ENCODE data around the gene RAVER1. TPM values are rescaled to one million over a fixed set of nuclear protein-coding genes. Genes with fewer than 3 reads are reported as not detected.
"Not testable (repeated sequence)": the region's sequence is repeated elsewhere in the genome, so short reads cannot be mapped to it uniquely, and the experiment has no call there.

Gene RAVER1
- total RNA-seq, 1 donor from 2014 or later = 9.9 TPM

DNA sequence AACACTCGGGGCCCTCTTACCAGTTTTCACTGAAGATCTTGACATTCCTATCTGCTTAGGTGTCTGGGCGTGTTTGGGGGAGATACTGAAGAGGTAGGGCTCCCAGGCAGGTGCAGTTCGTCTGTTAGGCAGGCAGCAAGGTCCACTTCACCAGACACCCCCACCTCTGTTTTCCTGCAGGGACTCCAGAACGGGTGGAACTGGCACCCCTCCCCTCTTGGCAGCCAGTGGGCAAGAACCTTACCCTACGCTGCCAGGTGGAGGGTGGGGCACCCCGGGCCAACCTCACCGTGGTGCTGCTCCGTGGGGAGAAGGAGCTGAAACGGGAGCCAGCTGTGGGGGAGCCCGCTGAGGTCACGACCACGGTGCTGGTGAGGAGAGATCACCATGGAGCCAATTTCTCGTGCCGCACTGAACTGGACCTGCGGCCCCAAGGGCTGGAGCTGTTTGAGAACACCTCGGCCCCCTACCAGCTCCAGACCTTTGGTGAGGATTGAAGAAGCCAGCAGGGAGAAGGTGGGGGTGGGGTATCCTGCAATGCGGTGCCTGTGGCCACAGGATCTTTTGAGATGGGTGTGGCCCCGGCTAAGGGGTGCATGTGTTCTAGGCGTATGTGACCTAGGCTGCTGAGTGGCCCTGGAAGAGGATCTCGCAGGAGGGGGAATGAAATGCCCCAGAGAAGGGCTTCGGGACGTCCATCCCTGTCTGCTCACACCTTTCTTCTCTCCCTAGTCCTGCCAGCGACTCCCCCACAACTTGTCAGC is 49.8 kb downstream of the RAVER1 start:
- no peak for ATAC-seq (ENCODE audit: poor library complexity)
- no peak for DNase-seq
- intact Hi-C loops (cut with DNase I) = no loop called here

DNA sequence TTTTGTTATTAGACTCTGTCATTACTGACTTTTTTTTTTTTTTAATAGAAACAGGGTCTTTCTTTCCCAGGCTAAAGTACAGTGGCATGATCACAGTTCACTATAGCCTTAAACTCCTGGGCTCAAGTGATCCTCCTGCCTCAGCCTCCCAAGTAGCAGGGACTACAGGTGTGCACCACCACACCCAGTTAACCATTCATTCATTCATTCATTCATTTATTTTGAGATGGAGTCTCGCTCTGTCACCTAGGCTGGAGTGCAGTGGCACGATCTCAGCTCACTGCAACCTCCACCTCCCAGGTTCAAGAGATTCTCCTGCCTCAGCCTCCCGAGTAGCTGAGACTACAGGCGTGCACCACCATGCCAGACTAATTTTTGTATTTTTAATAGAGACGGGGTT is 51.3 kb downstream of the RAVER1 start:
- DNase-seq; intact Hi-C loops (cut with DNase I); ATAC-seq (ENCODE audit: poor library complexity): not testable (repeated sequence)

GRCh38 chr19:10279737-10280442 is 53.4 kb downstream of the RAVER1 start:
- DNase-seq (no peak), ATAC-seq (ENCODE audit: poor library complexity) (no peak)
- intact Hi-C loops (cut with DNase I) = no loop called here

DNA sequence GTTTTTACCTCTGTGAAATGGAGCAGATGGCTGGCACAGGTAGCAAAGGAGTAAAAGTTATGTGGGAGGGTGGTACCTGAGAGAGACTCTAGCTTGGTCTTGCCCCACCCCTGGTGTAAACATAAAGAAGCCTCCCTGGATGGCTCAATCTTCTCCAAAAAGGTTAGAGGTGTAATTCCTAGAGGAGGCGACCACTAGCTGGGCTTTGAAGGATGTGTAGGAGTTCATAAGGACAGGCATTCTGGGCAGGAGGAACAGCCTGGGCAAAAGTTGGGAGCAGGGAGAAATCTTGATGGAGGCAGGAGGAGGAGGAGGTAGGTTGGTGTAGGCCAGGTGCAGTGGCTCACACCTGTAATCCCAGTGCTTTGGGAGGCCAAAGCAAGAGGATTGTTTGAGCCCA is 54.4 kb downstream of the RAVER1 start:
- intact Hi-C loops (cut with DNase I) = no loop called here
- DNase-seq = no peak
- ATAC-seq (ENCODE audit: poor library complexity) = no peak

DNA sequence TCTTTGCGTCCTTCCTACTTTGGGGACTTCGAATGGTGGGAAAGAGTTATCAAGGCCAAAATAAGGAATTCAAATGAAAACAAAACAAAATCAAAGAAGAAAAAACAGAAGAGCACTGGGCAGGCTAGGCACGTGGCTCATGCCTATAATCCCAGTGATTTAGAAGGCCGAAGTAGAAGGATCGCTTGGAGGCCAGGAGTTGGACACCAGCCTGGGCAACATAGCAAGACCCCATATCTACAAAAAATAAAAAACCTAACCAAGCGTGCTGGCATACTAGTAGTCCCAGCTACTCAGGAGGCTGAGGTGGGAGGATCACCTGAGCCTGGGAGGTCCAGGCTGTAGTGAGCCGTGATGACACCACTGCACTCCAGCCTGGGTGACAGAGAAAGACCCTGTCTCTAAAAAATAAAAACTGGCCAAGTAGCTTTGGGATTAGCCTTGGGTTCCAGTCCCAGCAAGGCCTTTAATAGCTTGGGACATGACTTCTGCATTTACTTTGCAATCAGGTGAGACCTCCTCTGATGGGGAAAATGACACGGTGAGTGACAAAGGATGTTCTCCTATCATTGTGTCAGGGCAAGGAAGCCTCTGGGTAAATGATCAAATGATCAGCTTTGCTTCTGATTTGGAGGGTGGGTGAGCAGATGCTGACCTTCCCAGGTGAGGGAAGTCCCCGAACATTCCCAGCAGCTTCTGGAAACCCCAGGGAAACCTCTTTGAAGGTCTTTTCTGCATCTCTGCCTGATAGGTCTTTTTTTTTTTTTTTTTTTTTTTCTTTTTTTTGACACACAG is 55.3 kb downstream of the RAVER1 start:
- DNase-seq = no peak
- intact Hi-C loops (cut with DNase I) = no loop called here
- ATAC-seq (ENCODE audit: poor library complexity) = no peak

- DNase-seq (no peak), ATAC-seq (ENCODE audit: poor library complexity) (no peak)
- intact Hi-C loops (cut with DNase I) = no loop called here
Observed at GRCh38 chr19:10274589-10274988, 58.7 kb downstream of the RAVER1 start.

- intact Hi-C loops (cut with DNase I) = no loop called here
- ATAC-seq (ENCODE audit: poor library complexity) = no peak
Observed at GRCh38 chr19:10271543-10272086, 61.7 kb downstream of the RAVER1 start.

GRCh38 chr19:10270616-10271394 is 62.5 kb downstream of the RAVER1 start, which contains the start of gene ICAM1:
Gene ICAM1 (plus strand): TSS chr19:10271120. CDS start chr19:10271160, 40 bp downstream.
- DNase-seq = peak; percentile 91
- intact Hi-C loops (cut with DNase I) = no loop called here

More at GRCh38 chr19:10271543-10272086, 61.7 kb downstream of the RAVER1 start:
- DNase-seq = no peak

DNA sequence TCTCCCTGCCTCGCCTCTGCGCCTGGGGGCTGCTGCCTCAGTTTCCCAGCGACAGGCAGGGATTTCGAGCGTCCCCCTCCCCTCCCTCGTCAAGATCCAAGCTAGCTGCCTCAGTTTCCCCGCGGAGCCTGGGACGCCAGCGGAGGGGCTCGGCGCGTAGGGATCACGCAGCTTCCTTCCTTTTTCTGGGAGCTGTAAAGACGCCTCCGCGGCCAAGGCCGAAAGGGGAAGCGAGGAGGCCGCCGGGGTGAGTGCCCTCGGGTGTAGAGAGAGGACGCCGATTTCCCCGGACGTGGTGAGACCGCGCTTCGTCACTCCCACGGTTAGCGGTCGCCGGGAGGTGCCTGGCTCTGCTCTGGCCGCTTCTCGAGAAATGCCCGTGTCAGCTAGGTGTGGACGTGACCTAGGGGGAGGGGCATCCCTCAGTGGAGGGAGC is 63.1 kb downstream of the RAVER1 start:
- ATAC-seq (ENCODE audit: poor library complexity) = peak; percentile 73
- DNase-seq = peak; percentile 89
- intact Hi-C loops (cut with DNase I) = no loop called here

More at GRCh38 chr19:10270616-10271394, 62.5 kb downstream of the RAVER1 start, which contains the start of gene ICAM1:
- ATAC-seq (ENCODE audit: poor library complexity) = peak; percentile 74

- intact Hi-C loops (cut with DNase I) = loop anchor here (2.0 kb wide), 1 partner anchor 119 kb away; no protein-coding TSS in a partner anchor
- DNase-seq (peak; percentile 94), ATAC-seq (ENCODE audit: poor library complexity) (peak; percentile 86)
Observed at GRCh38 chr19:10269333-10270179, 63.8 kb downstream of the RAVER1 start.

- intact Hi-C loops (cut with DNase I) = loop anchor here (2.0 kb wide), 1 partner anchor 121 kb away; no protein-coding TSS in a partner anchor
- no peak for ATAC-seq (ENCODE audit: poor library complexity)
- no peak for DNase-seq
Observed at GRCh38 chr19:10268071-10268470, 65.3 kb downstream of the RAVER1 start.

DNA sequence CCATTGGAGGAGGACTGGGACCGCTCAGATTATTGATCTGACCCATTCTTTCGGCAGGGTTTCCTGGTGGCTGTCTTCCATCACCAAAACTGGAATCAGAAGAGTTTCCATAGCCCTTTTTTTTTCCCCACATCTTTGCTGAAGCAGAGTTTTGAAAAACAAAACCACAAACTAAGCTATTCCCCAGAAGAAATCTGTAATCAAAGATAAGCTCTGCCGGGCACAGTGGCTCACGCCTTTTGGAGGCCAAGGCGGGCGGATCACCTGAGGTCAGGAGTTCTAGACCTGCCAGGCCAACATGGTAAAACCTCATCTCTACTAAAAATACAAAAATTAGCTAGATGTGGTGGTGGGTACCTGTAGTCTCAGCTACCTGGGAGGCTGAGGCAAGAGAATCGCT is 66.6 kb downstream of the RAVER1 start:
- DNase-seq (no peak), ATAC-seq (ENCODE audit: poor library complexity) (no peak)
- intact Hi-C loops (cut with DNase I) = no loop called here

Other genes starting within 250 kb of the RAVER1 start
- gene SHFL, start 247.2 kb downstream of the RAVER1 start, total RNA-seq = 8.5 TPM
- not detected for gene ANGPTL6, start 230.9 kb downstream of the RAVER1 start, total RNA-seq
- 20.0 TPM for gene PPAN, start 227.2 kb downstream of the RAVER1 start, total RNA-seq
- gene P2RY11, start 221.8 kb downstream of the RAVER1 start, total RNA-seq = 4.9 TPM
- gene EIF3G, start 213.6 kb downstream of the RAVER1 start, total RNA-seq = 153 TPM
- 22.7 TPM for gene DNMT1, start 138.6 kb downstream of the RAVER1 start, total RNA-seq
- 5.9 TPM for gene S1PR2, start 102.2 kb downstream of the RAVER1 start, total RNA-seq
- gene MRPL4, start 81.3 kb downstream of the RAVER1 start, total RNA-seq = 72.4 TPM
- gene ICAM1, start 62.4 kb downstream of the RAVER1 start, total RNA-seq = 6.4 TPM
- gene ICAM4, start 46.6 kb downstream of the RAVER1 start, total RNA-seq = 0.46 TPM
- gene ICAM5, start 43.6 kb downstream of the RAVER1 start, total RNA-seq = 0.11 TPM
- gene ZGLP1, start 23.7 kb downstream of the RAVER1 start, total RNA-seq = 0.91 TPM
- gene FDX2, start 17.5 kb downstream of the RAVER1 start, total RNA-seq = 19.8 TPM
- gene ICAM3, start 6.1 kb upstream of the RAVER1 start, total RNA-seq = 31.0 TPM
- gene TYK2, start 47.0 kb upstream of the RAVER1 start, total RNA-seq = 60.3 TPM
- gene CDC37, start 70.0 kb upstream of the RAVER1 start, total RNA-seq = 146 TPM
- 36.8 TPM for gene PDE4A, start 87.0 kb upstream of the RAVER1 start, total RNA-seq
- 78.3 TPM for gene KEAP1, start 169.8 kb upstream of the RAVER1 start, total RNA-seq
- gene S1PR5, start 183.9 kb upstream of the RAVER1 start, total RNA-seq = 0.13 TPM
- 46.4 TPM for gene ATG4D, start 210.4 kb upstream of the RAVER1 start, total RNA-seq
- gene KRI1, start 232.5 kb upstream of the RAVER1 start, total RNA-seq = 10.4 TPM
- gene CDKN2D, start 235.4 kb upstream of the RAVER1 start, total RNA-seq = 6.9 TPM